Ishikawa (cell line): Measurements from ENCODE around the gene SERPINB4.

Experiments
- CEBPB ChIP-seq: IDR thresholded peaks from 2 replicates; pipeline ENCODE4 v1.6.1; 2012
- EGR1 ChIP-seq: IDR thresholded peaks from 2 replicates; pipeline ENCODE4 v1.6.1; 2012
- EP300 ChIP-seq: IDR thresholded peaks from 2 replicates; pipeline ENCODE4 v1.6.1; 2012; ENCODE audit warnings: borderline replicate concordance
- RAD21 ChIP-seq: IDR thresholded peaks from 2 replicates; pipeline ENCODE4 v1.6.1; 2012; ENCODE audit warnings: low read depth
- TEAD4 ChIP-seq: IDR thresholded peaks from 2 replicates; pipeline ENCODE4 v1.6.1; 2012
- YY1 ChIP-seq: IDR thresholded peaks from 2 replicates; pipeline ENCODE4 v1.6.1; 2012; ENCODE audit warnings: low read depth
- ZBTB7A ChIP-seq: IDR thresholded peaks from 2 replicates; pipeline ENCODE4 v1.6.1; 2012; ENCODE audit warnings: low read depth
- TF ChIP-seq, protein P1 (sequence below): IDR thresholded peaks from 2 replicates; pipeline ENCODE4 v1.6.1; 2012; ENCODE audit warnings: low read depth, mild to moderate bottlenecking

DNA sequence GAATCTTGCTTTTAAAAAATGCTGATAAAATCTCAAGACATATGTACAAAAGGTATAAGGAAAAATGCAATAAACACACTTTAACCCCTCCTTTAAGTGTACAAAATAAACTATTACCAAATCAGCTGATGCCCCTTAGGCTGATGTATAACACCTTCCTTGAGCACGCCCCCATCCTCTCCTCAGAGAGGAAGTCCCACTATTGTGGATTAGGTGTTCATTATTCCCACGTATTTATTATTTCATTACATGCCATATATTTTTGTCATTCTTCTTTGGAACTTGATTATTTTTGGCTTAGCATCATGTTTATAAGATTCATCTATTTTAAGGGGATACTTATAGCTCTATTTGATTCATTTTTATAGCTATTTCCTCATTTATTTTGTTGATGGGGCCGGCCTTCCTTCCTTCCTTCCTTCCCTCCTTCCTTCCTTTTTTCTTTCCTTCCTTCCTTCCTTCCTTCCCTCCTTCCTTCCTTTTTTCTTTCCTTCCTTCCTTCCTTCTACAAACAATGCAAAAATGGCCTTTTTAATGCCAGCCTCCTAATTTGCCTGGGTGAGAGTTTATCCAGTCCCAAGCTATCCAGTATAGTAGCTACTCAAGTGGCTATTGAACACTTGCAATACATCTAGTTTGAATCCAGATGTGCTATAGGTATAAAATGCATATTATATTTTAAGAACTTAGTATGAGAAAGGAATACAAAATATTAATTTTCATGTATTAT is 52.9 kb downstream of the SERPINB4 start:
- TF ChIP-seq, protein P1, sequence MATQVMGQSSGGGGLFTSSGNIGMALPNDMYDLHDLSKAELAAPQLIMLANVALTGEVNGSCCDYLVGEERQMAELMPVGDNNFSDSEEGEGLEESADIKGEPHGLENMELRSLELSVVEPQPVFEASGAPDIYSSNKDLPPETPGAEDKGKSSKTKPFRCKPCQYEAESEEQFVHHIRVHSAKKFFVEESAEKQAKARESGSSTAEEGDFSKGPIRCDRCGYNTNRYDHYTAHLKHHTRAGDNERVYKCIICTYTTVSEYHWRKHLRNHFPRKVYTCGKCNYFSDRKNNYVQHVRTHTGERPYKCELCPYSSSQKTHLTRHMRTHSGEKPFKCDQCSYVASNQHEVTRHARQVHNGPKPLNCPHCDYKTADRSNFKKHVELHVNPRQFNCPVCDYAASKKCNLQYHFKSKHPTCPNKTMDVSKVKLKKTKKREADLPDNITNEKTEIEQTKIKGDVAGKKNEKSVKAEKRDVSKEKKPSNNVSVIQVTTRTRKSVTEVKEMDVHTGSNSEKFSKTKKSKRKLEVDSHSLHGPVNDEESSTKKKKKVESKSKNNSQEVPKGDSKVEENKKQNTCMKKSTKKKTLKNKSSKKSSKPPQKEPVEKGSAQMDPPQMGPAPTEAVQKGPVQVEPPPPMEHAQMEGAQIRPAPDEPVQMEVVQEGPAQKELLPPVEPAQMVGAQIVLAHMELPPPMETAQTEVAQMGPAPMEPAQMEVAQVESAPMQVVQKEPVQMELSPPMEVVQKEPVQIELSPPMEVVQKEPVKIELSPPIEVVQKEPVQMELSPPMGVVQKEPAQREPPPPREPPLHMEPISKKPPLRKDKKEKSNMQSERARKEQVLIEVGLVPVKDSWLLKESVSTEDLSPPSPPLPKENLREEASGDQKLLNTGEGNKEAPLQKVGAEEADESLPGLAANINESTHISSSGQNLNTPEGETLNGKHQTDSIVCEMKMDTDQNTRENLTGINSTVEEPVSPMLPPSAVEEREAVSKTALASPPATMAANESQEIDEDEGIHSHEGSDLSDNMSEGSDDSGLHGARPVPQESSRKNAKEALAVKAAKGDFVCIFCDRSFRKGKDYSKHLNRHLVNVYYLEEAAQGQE = no peak
- no peak for TF ChIP-seq EGR1
- TF ChIP-seq YY1 = no peak
- no peak for TF ChIP-seq RAD21
- TF ChIP-seq TEAD4 = no peak
- TF ChIP-seq CEBPB = no peak
- TF ChIP-seq ZBTB7A = no peak
- TF ChIP-seq EP300 = no peak
